ENCODE data around the gene RFPL4A.

DNA sequence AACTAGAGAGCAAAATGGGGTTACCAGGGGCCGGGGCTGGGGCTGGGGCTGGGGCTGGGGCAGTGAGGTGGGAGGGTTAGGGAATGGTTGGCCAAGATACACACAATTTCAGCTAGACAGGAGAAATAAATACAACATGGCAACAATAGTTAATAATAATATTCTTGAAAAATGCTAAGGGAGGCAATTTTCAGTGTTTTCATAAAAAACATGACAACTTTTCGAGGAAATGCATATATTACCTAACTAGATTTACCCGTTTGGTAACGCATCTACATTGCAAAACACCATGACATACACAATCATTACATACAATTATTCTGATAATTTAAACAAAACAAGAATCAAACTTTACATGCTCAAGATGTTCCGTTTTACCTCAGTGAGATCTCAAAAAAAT is 22.2 kb downstream of the RFPL4A start:
- TF ChIP-seq FOXP1 (IDR thresholded peaks at IDR 0.05): no peak
- no peak for TF ChIP-seq FOXP1 (CRISPR knock-in tag; IDR thresholded peaks at IDR 0.05)
- TF ChIP-seq, protein P1, sequence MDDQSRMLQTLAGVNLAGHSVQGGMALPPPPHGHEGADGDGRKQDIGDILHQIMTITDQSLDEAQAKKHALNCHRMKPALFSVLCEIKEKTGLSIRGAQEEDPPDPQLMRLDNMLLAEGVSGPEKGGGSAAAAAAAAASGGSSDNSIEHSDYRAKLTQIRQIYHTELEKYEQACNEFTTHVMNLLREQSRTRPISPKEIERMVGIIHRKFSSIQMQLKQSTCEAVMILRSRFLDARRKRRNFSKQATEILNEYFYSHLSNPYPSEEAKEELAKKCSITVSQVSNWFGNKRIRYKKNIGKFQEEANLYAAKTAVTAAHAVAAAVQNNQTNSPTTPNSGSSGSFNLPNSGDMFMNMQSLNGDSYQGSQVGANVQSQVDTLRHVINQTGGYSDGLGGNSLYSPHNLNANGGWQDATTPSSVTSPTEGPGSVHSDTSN (CRISPR knock-in tag; IDR thresholded peaks at IDR 0.05; ENCODE audit: borderline replicate concordance): no peak
- TF ChIP-seq POLR2A (IDR thresholded peaks at IDR 0.05; ENCODE audit: insufficient read depth in 1 of 2, low read depth in 2 of 2, low read length in 2 of 2): no peak
- TF ChIP-seq, protein P2, sequence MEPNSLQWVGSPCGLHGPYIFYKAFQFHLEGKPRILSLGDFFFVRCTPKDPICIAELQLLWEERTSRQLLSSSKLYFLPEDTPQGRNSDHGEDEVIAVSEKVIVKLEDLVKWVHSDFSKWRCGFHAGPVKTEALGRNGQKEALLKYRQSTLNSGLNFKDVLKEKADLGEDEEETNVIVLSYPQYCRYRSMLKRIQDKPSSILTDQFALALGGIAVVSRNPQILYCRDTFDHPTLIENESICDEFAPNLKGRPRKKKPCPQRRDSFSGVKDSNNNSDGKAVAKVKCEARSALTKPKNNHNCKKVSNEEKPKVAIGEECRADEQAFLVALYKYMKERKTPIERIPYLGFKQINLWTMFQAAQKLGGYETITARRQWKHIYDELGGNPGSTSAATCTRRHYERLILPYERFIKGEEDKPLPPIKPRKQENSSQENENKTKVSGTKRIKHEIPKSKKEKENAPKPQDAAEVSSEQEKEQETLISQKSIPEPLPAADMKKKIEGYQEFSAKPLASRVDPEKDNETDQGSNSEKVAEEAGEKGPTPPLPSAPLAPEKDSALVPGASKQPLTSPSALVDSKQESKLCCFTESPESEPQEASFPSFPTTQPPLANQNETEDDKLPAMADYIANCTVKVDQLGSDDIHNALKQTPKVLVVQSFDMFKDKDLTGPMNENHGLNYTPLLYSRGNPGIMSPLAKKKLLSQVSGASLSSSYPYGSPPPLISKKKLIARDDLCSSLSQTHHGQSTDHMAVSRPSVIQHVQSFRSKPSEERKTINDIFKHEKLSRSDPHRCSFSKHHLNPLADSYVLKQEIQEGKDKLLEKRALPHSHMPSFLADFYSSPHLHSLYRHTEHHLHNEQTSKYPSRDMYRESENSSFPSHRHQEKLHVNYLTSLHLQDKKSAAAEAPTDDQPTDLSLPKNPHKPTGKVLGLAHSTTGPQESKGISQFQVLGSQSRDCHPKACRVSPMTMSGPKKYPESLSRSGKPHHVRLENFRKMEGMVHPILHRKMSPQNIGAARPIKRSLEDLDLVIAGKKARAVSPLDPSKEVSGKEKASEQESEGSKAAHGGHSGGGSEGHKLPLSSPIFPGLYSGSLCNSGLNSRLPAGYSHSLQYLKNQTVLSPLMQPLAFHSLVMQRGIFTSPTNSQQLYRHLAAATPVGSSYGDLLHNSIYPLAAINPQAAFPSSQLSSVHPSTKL (CRISPR knock-in tag; IDR thresholded peaks at IDR 0.05): no peak
- TF ChIP-seq CHD4 (IDR thresholded peaks at IDR 0.05; ENCODE audit: borderline replicate concordance, low read length): no peak
- no peak for TF ChIP-seq GABPA (IDR thresholded peaks at IDR 0.05; ENCODE audit: low read depth, low read length)
- no peak for TF ChIP-seq GABPA (CRISPR knock-in tag; IDR thresholded peaks at IDR 0.05; ENCODE audit: low read depth)
- no peak for TF ChIP-seq SP1 (IDR thresholded peaks at IDR 0.05)
- no peak for TF ChIP-seq SP1 (CRISPR knock-in tag; IDR thresholded peaks at IDR 0.05)
- TF ChIP-seq, protein P3, sequence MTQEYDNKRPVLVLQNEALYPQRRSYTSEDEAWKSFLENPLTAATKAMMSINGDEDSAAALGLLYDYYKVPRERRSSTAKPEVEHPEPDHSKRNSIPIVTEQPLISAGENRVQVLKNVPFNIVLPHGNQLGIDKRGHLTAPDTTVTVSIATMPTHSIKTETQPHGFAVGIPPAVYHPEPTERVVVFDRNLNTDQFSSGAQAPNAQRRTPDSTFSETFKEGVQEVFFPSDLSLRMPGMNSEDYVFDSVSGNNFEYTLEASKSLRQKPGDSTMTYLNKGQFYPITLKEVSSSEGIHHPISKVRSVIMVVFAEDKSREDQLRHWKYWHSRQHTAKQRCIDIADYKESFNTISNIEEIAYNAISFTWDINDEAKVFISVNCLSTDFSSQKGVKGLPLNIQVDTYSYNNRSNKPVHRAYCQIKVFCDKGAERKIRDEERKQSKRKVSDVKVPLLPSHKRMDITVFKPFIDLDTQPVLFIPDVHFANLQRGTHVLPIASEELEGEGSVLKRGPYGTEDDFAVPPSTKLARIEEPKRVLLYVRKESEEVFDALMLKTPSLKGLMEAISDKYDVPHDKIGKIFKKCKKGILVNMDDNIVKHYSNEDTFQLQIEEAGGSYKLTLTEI (CRISPR knock-in tag; conservative IDR thresholded peaks at IDR 0.05): no peak
- no peak for TF ChIP-seq ZFP36 (IDR thresholded peaks at IDR 0.05; ENCODE audit: borderline replicate concordance, low read depth, low read length, partially characterized antibody)
- TF ChIP-seq ZNF772 (CRISPR knock-in tag; IDR thresholded peaks at IDR 0.05): no peak
